Cardiac septum (tissue), 1 donor: ENCODE results near the gene GALNT8. TPM values are rescaled to one million over a fixed set of nuclear protein-coding genes. Genes with fewer than 3 reads are reported as not detected.
"Not testable (repeated sequence)": the region's sequence is repeated elsewhere in the genome, so short reads cannot be mapped to it uniquely, and the experiment has no call there.

Experiments used
- DNase-seq: peaks from one replicate; pipeline ENCODE4 v3.0.0-alpha.2; 2020; ENCODE audit warnings: low spot score
- intact Hi-C: fragments of 100-400 bp; cut with DNase I; formaldehyde crosslinking; loops from one replicate; pipeline ENCODE4 v1.14.0; 2022
- long read RNA-seq: library from polyadenylated mRNA; unstranded; transcript quantifications from one replicate; pipeline ENCODE4 v2.0.0, GENCODE V29; 2021
- total RNA-seq: library from RNA; stranded (reverse); fragmentation: NEBNext Ultra II Directional; extraction: Animal tissue kit (Norgen Biotek cat#: 25700); gene quantifications from one replicate; pipeline ENCODE4 v1.2.1, GENCODE V29; 2021
- donor health status: DM: no; HTN: no; CAD: no.

Gene GALNT8, protein sequence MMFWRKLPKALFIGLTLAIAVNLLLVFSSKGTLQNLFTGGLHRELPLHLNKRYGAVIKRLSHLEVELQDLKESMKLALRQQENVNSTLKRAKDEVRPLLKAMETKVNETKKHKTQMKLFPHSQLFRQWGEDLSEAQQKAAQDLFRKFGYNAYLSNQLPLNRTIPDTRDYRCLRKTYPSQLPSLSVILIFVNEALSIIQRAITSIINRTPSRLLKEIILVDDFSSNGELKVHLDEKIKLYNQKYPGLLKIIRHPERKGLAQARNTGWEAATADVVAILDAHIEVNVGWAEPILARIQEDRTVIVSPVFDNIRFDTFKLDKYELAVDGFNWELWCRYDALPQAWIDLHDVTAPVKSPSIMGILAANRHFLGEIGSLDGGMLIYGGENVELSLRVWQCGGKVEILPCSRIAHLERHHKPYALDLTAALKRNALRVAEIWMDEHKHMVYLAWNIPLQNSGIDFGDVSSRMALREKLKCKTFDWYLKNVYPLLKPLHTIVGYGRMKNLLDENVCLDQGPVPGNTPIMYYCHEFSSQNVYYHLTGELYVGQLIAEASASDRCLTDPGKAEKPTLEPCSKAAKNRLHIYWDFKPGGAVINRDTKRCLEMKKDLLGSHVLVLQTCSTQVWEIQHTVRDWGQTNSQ
- 2.4 TPM for total RNA-seq
- long read RNA-seq, partial matches to known transcripts: 0 of 1 reads
- long read RNA-seq, other reads (novel, unspliced or antisense): 1 of 1 reads

DNA sequence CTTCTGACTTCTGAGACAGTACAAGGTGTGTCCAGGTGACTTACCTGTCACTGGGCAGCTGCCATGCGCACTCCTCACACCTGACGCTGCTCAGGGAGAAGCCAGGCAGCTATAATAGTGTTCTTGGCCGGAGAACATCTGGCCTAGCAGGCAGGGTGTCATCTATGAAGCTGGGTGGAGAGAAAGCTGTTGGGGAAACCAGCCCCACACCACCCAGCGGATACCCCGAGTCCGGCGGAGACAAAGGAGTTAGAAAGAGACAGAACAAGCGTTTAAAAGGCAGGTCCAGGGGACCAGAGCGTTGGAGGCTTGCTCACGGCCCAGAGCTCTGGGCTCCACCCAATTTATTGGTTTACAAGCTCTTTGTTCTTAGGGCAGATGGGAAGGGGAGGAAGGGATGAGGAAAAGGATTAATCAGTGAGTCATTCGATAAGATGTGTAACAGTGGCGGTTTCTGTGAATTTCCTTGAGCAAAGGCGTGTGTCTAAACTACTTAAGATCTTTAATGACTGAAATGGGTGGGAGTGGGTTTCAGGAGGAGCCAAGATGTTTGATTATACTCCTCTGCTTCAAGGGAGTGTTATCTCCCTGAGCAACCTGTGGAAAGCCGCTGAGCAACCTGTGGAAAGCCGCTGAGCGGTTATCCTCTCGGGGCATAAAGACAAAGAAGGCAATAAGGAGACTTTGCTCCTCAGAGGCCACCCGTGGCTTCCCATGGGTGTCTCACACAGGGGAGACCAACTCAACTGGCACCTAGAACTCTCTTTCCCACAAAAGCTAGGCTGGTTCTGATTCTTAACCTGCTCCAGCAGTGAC, at the start of gene GALNT8:
Gene GALNT8 (plus strand): TSS at position 580 of the 816 bp plus-strand sequence. CDS start 278 bp downstream, outside the sequence.
- no peak for DNase-seq

DNA sequence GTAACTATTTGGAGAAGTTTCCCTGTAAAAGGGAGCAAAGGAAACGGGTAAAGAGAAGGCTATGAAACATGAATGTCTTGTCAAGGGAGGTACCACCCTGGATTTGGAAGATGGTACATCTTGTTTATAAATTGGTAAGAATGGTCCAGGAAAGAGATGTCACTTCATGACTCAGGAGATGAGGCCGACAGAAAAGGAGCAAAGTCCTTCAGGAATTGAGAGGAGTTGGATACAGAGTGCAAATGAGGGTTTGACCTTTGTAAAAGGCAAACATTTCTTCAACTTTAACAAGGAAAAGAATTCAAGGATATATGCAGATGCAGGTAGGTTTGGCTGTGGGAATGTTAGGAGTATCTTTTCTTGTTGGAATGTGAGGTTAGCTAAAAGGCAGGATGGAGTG, 40.5 kb upstream of the GALNT8 start:
- intact Hi-C loops: no loop called here

More for the DNA sequence above, at the start of gene GALNT8:
- intact Hi-C loops: no loop called here

DNA sequence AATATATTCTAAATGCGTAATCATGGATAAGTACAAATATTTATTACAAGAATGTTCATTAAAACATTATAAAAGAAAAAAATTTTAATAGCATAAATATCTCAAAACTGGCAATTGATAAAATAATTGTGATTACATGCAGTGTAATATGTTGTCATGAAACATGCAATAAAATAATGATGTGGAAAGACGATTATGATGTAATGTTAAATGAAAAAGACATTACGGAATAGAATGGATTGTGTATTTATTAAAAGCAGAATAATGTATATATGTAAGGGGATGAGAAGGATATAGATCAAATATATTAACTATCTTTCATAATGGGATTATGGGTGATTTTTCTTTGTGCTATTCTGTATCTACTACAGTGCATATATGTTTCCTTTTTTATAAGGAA, 38.5 kb upstream of the GALNT8 start:
- intact Hi-C loops: no loop called here
- no peak for DNase-seq

More for the DNA sequence above, 40.5 kb upstream of the GALNT8 start:
- DNase-seq: no peak

DNA sequence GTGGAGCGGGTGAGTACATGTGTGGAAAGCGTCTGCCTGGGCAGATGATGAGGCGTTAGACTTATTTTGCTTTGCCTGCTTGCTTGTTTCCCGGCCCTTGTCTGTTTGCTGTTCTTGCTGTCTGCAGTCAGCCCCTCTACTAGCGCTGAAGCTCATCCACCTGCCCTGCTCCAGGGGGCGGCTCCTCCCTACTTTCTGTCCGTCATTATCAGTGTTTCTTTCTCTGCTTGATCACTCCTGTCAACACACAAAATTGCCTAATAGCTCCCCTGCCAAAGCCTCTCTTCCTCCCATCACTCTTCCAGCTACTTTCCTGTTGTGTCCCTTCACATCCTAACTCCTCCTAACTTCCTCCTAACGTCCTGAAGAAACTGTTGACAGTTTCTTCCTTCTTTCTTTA, 34.9 kb upstream of the GALNT8 start:
- no peak for DNase-seq
- intact Hi-C loops: no loop called here

DNA sequence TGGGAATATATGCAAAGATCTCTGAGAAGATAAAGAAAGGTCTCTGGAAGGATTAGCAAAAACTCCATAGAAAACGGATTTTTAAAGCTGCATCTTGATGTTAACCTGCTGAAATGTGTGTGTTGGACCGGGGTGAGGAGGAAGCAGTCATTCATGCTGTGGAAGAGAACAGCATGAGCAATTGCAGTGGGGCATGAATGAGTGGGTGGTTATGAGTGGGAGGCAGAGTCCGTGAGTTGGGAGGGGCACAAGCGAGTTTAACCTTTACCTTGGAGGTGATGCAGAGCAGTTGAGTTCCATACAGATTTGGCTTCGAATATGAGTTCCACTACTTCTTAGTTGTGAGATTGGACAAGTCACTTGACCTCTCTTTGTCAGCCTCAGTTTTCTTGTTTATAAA, 29.4 kb upstream of the GALNT8 start:
- DNase-seq: no peak
- intact Hi-C loops: no loop called here

DNA sequence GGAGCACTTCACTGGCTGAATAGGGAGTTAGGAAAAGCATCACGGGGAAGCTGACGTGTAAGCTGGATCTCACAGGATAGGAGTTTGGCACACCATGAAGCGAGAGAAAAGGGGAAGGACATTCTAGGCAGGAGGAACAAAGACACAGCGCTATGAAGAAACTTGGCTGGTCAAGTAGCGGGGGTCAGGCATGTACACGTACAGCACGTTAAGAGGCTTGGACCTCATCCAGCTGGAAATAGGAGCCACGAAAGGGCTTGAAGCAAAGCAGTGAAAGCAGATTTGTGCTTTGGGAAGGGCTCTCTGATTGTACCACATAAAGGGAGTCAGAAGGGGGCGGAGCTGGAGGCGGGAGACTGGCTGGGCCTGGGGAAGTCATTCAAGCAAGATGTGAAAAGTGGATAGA, 19.6 kb upstream of the GALNT8 start:
- no peak for DNase-seq
- intact Hi-C loops: no loop called here

DNA sequence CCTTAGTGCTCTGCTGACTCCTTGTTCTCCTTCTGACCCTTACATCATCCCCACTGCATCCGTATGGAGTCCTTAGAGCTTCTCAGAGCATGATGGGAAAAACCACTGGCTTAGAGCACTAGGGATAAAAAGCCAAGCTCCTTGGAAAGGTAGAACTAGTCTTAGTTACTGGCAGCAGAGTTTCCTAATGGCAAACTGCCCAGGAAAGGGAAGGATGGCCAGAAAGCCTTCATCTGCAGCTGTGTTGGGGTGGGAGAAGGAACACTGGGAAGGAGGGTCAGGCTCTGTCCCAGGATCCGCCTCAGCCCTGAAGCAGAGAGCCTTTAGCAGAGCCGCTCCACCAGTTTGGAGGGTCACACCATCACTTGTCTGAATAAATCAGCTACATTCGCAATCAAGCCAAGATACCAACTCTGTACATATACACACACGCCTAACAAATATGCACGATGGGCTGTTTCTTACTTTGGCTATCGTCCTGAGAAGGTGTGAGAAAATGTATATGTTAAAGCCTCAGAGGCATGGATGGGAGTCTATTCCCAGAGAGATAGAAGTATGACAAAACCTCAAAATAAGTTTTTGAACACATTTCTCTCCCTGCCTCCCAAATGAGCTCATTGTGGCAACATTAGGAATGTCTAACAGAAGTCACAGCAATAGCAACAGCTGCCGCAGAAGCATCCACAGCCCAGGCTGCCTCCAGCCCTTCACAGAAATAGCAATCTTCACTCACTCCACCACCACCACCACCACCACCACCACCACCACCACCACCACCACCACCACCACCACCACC, 18.6 kb upstream of the GALNT8 start:
- intact Hi-C loops: no loop called here
- no peak for DNase-seq

DNA sequence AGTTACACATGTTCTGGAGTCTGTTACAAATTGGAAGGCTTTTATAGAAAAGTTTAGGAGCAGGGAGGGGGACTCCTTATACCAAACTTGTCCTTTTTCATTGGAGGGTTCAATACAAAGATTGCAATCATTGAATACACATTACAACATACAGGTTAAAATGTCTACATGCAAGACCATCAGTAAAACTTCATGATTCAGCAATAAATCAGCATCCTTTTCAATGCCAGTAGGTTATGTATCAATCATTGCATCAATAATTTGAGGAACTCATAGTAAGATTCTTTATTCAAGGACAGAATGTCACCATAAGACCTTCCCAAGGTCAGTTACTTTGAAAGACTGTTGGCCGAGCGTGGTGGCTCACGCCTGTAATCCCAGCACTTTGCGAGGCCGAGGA, 16.5 kb upstream of the GALNT8 start:
- no peak for DNase-seq
- intact Hi-C loops: no loop called here

DNA sequence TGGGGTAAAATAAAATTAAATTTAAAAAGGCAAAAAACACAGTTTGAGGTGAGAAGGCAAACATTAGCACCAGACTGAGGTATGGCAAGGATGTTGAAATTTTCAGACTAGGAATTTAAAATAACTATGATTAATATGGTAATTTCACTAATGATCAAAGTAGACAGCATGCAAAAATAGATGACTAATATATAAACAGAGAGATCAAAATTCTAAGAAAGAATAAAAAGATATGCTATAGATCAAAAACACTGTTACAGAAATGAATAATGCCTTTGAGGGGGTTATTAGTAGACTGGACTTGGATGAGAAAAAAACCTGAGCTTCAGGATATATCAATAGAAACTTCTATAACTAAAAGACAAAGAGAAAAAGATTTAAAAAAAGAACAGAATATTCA, 14.4 kb upstream of the GALNT8 start:
- DNase-seq: no peak
- intact Hi-C loops: no loop called here

DNA sequence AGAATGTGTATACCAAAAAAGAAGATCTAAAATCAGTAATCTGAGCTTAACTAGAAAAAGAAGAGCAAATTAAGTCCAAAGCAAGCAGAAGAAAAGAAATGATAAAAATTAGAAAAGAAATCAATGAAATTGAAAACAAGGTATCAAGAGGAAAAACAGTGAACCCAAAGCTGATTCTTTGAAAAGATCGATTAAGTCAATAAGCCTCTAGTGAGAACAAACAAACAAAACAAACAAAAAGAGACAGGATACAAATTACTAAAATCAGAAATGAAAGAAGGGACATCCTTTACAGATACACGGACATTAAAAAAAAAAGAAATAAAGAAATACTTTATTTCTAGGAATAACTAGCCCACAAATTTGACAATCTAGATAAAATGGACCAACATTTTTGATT, 12.9 kb upstream of the GALNT8 start:
- no peak for DNase-seq
- intact Hi-C loops: no loop called here

DNA sequence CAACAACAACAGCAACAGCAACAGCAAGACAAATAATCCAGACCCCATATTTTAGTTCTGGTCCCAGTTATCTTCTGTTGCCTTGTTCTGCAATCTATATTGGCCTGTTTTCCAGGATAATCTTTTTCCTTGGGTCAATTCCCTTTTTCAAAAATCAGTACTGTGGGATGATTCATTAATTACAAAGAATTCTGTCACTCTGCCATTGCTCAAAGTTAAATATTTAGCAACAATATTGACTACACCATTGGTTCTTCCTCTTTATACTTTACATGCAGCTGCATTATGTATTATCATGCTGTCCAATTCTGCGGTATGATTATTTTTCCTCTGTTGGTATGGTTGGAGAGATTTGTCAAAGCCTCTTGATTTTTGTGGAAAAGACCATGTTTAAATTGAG, 10.1 kb upstream of the GALNT8 start:
- no peak for DNase-seq
- intact Hi-C loops: no loop called here

DNA sequence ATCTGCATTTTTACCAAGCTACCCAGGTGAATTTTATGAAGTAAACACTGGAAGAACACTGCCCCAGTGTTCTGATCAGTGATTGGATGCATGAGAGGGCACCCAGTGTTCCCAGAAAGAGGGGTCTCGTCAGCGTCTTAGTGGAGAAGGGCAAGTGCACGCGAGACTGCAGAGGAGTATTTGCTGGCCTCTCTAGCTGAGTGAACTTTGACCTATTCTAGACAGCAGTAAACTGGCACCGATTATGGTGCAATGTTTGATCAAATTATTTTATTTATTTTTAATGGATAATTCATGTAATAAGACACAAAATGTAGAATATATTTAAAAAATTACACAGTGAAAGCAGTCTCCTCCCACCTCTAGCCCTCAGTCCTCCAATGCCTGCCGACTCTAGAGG, 5.3 kb upstream of the GALNT8 start:
- intact Hi-C loops: no loop called here
- no peak for DNase-seq

DNA sequence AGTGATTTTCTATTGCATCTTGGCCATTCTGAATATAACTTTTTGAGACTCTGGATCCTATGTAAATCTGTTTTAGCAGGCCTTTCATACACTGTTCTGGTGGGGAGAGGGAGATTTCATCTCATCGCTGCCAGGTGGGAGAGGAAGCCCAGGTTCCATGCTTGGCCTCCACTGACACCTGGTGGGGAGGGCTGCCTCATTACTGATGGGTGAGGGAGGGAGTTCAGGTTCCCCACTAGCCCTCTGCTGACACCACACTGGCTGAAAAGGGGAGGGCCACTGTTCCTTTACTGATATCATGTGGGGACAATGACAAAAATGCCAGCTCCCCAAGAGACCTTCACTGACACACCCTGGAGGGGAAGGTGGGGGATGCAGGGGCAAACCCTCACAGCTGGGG, 2.4 kb upstream of the GALNT8 start:
- intact Hi-C loops: no loop called here
- no peak for DNase-seq

DNA sequence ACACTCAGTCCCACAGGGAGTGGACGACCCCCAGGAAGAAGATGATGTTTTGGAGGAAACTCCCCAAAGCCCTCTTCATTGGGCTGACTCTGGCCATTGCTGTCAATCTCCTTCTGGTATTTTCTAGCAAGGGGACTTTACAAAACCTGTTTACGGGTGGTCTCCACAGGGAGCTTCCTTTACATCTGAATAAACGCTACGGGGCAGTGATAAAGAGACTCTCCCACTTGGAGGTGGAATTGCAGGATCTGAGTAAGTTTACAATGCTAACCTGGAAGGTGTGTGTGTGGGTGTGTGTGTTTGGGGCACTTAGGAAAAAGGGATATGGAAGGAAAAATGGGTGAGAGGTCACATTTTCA, 416 bp downstream of the GALNT8 start:
- intact Hi-C loops: no loop called here
- no peak for DNase-seq

DNA sequence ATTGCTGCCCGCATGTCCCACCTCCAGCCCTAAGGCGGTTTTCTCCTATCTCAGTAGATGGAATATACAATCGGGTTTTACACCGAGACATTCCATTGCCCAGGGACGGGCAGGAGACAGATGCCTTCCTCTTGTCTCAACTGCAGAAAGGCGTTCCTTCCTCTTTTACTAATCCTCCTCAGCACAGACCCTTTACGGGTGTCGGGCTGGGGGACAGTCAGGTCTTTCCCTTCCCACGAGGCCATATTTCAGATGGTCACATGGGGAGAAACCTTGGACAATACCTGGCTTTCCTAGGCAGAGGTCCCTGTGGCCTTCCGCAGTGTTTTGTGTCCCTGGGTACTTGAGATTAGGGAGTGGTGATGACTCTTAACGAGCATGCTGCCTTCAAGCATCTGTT, 1.4 kb downstream of the GALNT8 start:
- DNase-seq, intact Hi-C loops: not testable (repeated sequence)

DNA sequence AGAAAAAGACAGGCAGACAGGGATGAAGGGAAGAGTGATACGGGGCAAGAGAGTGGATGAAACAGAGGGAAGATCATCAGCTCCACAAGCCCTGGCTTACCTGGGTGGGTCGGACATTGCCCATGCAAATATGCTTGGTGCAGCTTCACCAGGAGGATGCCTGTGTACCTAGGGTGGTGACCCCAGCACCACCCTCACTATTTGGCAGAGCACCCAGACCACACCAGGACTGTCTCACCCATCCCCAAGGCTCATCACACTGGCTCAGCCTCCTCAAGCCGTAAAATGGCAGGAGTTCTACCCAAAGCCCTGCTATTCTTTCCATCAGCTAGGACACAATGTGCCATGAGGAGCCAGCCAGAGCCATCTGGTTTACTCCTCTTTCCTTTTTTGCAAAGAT, 3.0 kb downstream of the GALNT8 start:
- intact Hi-C loops: no loop called here
- no peak for DNase-seq

DNA sequence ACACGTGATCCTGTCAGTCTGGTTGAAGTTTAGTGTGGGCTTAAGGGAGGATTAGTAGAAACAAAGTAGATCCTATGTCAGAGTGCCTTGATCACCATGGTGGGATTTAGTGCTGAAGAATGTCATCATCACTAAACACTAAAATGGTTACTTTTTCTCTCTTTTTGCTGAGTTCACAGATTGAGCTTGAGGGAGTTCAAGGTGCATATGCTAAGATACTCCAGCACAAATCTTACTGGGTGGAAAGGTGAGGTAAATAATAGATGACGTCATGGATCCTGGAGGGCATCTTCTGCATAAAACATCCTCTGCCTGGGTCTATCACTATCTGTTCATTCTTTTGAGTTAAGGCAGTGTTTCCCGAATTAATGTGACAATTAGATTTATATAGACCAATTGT, 4.9 kb downstream of the GALNT8 start:
- intact Hi-C loops: no loop called here
- no peak for DNase-seq

DNA sequence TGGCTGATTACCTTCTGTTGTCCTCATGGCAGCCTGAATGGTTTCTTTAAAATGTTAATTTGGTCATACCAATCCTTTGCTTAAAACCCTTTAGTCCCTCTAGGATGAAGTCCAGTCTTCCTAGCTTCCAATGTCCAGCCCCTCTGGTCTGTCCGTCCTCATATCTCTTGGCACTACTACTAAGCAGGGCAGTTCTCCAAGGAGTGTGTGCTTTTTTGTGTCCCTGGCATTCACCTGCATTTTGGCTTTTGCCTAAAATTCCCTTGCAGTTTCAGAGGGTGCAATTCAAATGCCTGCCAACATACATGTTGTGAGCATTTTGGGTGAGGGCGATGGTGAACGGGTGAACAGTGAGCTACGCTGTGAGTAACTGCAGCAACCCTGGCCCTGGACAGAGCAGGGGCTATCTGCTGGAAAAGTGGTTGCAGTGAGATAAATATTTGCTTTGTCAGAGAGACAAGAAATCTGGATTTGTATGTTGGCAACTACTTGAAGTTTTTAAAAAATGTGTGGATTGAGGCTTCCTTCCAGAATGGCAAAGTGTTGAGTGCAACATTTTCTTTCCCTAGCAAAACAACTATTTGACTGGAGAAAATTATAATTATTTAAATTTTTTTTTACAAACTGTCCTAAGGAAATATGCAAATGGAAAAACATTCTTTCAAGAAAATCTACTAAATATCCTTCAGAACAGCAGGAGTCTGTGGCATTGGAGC, 14.6 kb downstream of the GALNT8 start:
- intact Hi-C loops: no loop called here
- no peak for DNase-seq

DNA sequence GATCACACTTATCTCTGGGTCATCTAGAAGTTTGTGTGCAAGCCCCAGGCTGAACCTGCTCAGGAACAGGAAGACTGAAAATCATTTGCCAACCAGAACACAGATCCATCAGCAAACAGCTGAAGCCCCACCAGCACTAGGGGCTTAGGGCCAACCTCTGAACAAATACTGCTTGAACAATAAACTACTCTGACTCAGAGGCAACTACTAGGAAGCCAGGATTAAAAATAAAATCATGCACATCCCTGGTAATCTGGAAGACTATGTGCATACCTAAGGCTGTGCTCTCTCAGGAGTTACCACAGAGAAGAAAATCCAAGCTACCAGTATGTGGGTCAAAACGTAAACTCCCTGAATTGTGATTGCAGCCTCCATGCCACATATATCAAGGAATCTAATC, 15.9 kb downstream of the GALNT8 start:
- intact Hi-C loops: no loop called here
- no peak for DNase-seq
